Esophagus mucosa (tissue), 1 donor: ENCODE data around the gene MUL1. TPM values are rescaled to one million over a fixed set of nuclear protein-coding genes. Genes with fewer than 3 reads are reported as not detected.

Source experiments
- ATAC-seq: fragments of 200-7000 bp; cut with Tn5 transposase; one replicate; pipeline ENCODE4 v1.9.1; 2020
- total RNA-seq: library from RNA; stranded (reverse); gene quantifications from one replicate; pipeline ENCODE4 v1.2.4, GENCODE V29; 2023
- donor health status: DM: yes; HTN: yes; CAD: no.

MUL1 gene
- total RNA-seq, 1 donor from 2014 or later: 17.1 TPM

- ATAC-seq: no peak
These were observed 3.8 kb upstream of the MUL1 start for GRCh38 chr1:20511518-20512428.

DNA sequence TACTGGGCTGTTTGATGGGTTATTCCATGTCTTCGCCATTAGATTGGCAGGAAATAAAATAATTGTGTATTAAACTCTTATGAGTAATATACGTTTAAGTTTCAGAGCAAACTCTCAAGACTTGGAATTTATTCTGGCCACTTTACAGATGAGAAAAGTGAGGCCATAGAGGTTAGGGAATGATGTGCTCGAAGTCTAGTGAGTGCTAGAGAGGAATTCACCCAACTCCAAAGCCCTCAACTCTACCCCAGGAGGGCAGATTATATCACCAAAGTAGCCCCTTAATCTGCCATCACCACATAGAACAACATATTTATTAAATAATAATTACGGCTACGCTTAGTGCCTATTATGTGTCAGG, 440 bp upstream of the MUL1 start:
- ATAC-seq: no peak

DNA sequence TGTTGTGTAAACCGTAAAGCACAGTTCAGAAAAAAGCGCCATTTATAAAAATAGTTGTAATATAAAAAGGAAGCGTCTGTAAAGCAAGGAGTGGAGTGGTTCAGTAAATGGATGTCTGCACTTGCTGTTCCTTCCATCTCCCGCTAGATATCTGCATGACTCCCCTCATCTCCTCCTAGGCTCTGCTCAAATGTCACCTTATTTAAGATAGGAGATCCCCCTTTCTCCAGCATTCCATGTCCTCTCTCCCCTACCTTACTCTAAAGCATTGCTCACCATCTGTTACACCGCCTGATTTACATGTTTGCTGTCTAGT, 745 bp downstream of the MUL1 start:
- no peak for ATAC-seq

GRCh38 chr1:20505488-20505887, 2.5 kb downstream of the MUL1 start:
- no peak for ATAC-seq

DNA sequence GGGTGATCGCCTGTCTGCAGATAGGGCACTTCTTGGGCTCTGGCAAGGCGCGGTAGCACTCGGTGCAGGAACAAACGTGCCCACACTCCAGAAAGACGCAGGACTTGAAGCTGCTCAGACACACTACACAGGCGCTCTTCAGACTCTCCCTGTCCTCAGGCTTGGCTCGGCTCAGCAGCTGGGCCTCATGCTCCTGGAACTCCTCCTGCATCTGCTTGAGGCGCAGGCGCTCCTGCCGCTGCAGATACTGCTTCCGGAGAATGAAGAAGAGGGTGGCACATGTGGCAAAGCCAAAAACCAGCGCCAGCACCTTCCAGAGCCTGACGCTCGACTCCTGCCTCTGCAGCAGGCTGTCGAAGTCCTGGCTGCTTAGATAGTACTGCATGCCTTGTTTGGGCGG, 7.2 kb downstream of the MUL1 start:
- ATAC-seq: no peak

GRCh38 chr1:20499718-20500117, 8.2 kb downstream of the MUL1 start:
- no peak for ATAC-seq

GRCh38 chr1:20499105-20499504, 8.8 kb downstream of the MUL1 start:
- no peak for ATAC-seq

- ATAC-seq: no peak
These were observed 9.8 kb downstream of the MUL1 start for GRCh38 chr1:20498116-20498515.

DNA sequence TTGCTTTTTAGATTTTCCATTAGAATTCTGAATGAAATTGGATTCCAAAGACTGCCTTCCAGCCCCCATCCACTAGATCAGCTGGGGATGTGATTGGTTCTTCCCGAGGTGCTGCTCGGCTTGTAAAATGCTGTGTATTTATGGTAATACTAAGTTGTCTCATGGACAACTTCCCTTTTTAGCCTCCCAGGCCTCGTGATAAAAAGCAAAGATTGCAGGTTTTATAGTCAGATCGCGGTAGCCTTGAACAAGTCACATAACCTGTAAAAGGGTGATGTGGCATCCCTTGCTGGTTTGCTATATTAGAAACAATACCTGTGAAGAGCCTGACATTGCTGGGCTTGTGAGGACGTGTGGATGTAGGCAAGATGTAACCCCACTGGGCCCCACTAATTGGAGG, 10.4 kb downstream of the MUL1 start:
- ATAC-seq: no peak

DNA sequence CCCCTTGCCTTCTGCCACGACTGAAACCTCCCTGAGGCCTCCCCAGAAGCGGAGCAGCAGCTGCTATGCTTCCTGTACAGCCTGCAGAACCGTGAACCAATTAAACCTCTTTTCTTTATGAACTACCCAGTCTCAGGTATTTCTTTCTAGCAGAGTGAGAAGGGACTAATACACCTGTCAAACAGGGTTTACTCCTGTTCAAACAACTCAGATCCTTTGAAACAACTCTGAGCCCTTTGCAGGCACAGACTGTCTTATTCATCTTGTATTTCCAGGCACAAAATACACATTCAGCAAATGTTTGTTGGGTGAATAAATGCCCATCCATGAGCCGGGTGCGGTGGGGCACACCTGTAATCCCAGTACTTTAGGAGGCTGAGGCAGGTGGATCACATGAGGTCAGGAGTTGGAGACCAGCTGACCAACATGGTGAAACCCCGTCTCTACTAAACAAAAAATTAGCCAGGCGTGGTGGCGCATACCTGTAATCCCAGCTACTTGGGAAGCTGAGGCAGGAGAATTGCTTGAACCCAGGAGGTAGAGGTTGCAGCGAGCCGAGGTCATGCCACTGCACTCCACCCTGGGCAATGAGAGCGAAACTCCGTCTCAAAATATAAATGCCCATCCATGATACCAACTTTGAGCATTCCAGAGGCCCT, 11.1 kb downstream of the MUL1 start:
- ATAC-seq: peak; percentile 60

DNA sequence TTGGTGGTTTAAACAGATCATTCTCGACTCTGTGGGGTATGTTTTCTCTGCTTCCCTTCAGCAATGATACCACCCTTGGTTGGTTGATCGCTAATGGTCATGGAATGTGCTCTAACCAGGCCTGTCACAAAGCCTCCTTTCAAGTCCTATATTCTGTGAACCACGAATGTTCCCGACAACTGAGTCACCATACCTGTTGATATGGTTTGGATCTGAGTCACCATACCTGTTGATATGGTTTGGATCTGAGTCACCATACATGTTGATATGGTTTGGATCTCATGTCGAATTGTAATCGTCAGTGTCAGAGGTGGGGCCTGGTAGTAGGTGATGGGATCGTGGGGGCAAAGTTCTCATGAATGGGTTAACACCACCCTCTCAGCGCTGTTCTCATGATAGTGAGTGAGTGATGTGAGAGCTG, 11.7 kb downstream of the MUL1 start:
- ATAC-seq: peak; percentile 78

DNA sequence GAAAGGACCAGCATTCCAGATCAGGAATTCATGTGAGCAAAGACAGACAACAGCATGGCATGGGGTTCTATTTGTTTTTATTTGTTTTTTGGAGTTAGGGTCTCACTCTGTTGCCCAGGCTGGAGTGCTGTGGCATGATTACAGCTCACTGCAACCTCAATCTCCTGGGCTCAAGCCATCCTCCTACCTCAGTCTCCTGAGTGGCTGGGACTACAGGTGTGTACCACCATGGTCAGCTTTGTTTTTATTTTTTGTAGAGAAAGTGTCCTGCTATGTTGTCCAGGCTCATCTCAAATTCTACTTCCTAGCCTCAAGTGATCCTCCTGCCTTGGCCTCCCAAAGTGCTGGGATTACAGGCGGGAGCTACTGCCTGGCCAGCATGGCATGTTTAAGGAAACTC, 12.3 kb downstream of the MUL1 start:
- no peak for ATAC-seq

DNA sequence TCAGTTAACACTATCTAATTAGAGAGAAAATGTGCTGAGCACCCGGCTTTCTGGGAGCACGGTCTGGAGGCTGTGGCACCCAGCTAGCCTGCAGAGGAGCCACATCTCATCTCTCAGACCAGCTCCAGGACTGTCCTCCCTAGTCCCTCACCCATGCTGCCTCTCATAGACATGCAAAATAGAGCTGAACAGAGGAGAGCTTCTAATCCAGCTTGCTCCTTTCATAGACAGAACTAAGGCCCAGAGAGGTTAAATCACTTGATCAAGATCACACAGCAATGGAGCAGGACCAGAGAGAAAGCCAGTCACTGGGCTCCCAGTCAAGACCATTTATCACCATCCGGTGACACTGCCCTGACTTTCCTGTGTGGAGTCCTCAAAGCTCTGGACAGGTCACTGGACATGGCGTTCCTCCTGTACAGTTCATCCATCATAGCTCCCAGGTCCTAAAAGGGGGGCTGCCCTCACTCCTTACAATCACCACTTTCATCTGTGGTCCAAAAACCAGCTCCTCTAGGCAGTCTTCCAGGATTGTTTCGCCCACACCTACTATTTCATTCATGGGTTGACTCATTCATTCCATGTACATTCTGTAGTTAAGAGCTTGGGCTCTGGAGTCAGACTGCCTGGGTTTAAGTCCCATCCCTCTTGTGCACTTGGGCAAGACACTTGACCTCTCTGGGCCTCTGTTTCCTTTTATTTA, 13.2 kb downstream of the MUL1 start:
- peak; percentile 55 for ATAC-seq

GRCh38 chr1:20493839-20494608, 13.9 kb downstream of the MUL1 start:
- ATAC-seq: peak; percentile 65

DNA sequence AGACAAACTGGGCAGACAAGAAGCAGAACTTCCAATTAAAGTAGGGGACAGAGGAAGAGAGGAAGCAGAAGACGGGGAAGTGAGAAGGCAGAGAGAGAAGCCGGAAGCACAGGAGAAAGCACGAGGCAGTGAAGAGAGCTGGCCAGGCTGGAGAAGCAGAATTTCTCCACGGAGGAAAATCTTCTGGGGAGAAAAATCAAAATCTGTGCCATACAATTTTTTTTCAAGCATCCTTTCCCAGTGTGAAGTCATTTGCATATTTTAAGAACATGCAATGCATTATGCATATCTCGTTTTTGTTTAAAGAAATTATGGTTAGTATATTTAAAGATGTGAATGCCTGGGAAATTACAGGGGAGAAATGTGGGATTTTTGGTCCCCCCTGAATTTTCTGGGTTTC, 14.6 kb downstream of the MUL1 start:
- no peak for ATAC-seq

DNA sequence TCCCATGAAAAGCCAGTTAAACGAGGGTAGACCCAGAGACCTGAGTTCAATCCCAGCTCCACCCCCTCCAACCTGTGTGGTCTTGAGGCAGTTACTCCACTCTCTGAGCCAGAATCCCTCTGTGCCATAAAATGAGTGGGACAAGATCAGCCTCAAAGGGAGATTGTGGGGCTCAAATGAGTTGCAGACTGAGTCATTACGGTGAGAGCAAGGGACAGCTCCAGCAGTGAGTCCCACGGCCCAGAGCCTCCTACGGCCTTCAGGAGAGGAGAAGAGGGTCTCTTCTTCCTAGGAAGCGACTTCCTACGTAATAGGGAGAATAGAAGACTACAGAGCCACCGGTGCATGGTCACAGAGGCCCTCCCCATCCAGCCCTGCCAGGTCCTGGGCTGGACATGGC, 15.2 kb downstream of the MUL1 start:
- ATAC-seq: no peak

- no peak for ATAC-seq
These were observed 16.1 kb downstream of the MUL1 start for GRCh38 chr1:20491866-20492265.

GRCh38 chr1:20491178-20491577, 16.8 kb downstream of the MUL1 start:
- ATAC-seq: no peak

DNA sequence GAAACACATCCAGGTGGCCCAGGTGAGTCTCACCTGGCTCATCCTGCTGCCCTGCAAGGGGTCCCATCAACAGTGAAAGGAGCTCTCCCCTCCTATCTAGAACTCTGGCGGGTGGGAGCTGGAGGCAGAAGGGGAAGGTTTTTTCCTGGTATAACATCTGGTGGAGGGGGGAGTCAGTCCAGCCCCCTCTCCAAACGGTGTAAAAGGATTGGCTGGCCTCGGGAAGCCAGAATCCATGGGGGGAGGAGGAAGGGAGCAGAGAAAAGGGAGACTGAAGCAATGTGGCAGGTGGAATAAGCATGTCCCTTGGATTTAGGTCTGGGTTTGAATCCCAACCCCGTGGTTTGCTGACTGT, 20.7 kb downstream of the MUL1 start:
- ATAC-seq: no peak

GRCh38 chr1:20486457-20487235, 21.3 kb downstream of the MUL1 start:
- peak; percentile 13 for ATAC-seq

GRCh38 chr1:20485527-20486456, 22.2 kb downstream of the MUL1 start, which contains the start of gene CAMK2N1:
TSS of gene CAMK2N1 (minus strand) at chr1:20486210. CDS start at chr1:20485379, 831 bp downstream.
- peak; percentile 77 for ATAC-seq
